ENCODE results near the gene SORCS2.

The SORCS2 gene

GRCh38 chr4:7147661-7148310, 44.6 kb upstream of the SORCS2 start:
- H3K27me3 ChIP-seq (ENCODE audit: insufficient read depth, insufficient read length), result no peaks in the 10 kb centered on the region
- DNase-seq (ENCODE audit: low read depth, low spot score), result no peak

GRCh38 chr4:7148337-7148736, 44.0 kb upstream of the SORCS2 start:
- no peak for TF ChIP-seq YY1 (IDR thresholded peaks at IDR 0.05; ENCODE audit: insufficient read depth, insufficient read length)
- no peak for TF ChIP-seq ZNF274 (IDR thresholded peaks at IDR 0.05; ENCODE audit: low read depth, low read length)
- no peak for TF ChIP-seq SUZ12 (IDR thresholded peaks at IDR 0.05; ENCODE audit: extremely low read depth, insufficient read depth, insufficient read length)
- no peaks in the 10 kb centered on the region for H3K27me3 ChIP-seq (ENCODE audit: insufficient read depth, insufficient read length)
- DNase-seq (ENCODE audit: low read depth, low spot score), result no peak

More at GRCh38 chr4:7147661-7148310, 44.6 kb upstream of the SORCS2 start:
- H3K9me3 ChIP-seq (ENCODE audit: insufficient read depth, low read length), result no peaks in the 10 kb centered on the region
- H3K4me1 ChIP-seq (ENCODE audit: insufficient read depth, insufficient read length), result no peaks in the 10 kb centered on the region
- no peaks in the 10 kb centered on the region for H3K36me3 ChIP-seq (ENCODE audit: insufficient read depth, insufficient read length, low read length)
- no peak for TF ChIP-seq YY1 (IDR thresholded peaks at IDR 0.05; ENCODE audit: insufficient read depth, insufficient read length)
- no peak for TF ChIP-seq SUZ12 (IDR thresholded peaks at IDR 0.05; ENCODE audit: extremely low read depth, insufficient read depth, insufficient read length)
- no peak for TF ChIP-seq ZNF274 (IDR thresholded peaks at IDR 0.05; ENCODE audit: low read depth, low read length)
- no peak overlapping the region for H3K9ac ChIP-seq (ENCODE audit: insufficient read length, low read depth)
- no peak overlapping the region for H3K4me3 ChIP-seq (ENCODE audit: insufficient read length, low read depth)

GRCh38 chr4:7150036-7150635, 42.2 kb upstream of the SORCS2 start:
- no peak for DNase-seq (ENCODE audit: low read depth, low spot score)
- H3K4me1 ChIP-seq (ENCODE audit: insufficient read depth, insufficient read length), result no peaks in the 10 kb centered on the region
- H3K9ac ChIP-seq (ENCODE audit: insufficient read length, low read depth), result no peak overlapping the region
- no peaks in the 10 kb centered on the region for H3K27me3 ChIP-seq (ENCODE audit: insufficient read depth, insufficient read length)
- TF ChIP-seq YY1 (IDR thresholded peaks at IDR 0.05; ENCODE audit: insufficient read depth, insufficient read length) (no peak), SUZ12 (IDR thresholded peaks at IDR 0.05; ENCODE audit: extremely low read depth, insufficient read depth, insufficient read length) (no peak), ZNF274 (IDR thresholded peaks at IDR 0.05; ENCODE audit: low read depth, low read length) (no peak)
- no peaks in the 10 kb centered on the region for H3K36me3 ChIP-seq (ENCODE audit: insufficient read depth, insufficient read length, low read length)
- H3K4me3 ChIP-seq (ENCODE audit: insufficient read length, low read depth), result no peak overlapping the region
- H3K9me3 ChIP-seq (ENCODE audit: insufficient read depth, low read length), result no peaks in the 10 kb centered on the region

More at GRCh38 chr4:7148337-7148736, 44.0 kb upstream of the SORCS2 start:
- H3K9ac ChIP-seq (ENCODE audit: insufficient read length, low read depth), result no peak overlapping the region
- H3K4me1 ChIP-seq (ENCODE audit: insufficient read depth, insufficient read length), result no peaks in the 10 kb centered on the region
- H3K4me3 ChIP-seq (ENCODE audit: insufficient read length, low read depth), result no peak overlapping the region
- no peaks in the 10 kb centered on the region for H3K9me3 ChIP-seq (ENCODE audit: insufficient read depth, low read length)
- H3K36me3 ChIP-seq (ENCODE audit: insufficient read depth, insufficient read length, low read length), result no peaks in the 10 kb centered on the region

GRCh38 chr4:7151668-7152227, 40.6 kb upstream of the SORCS2 start:
- no peak for DNase-seq (ENCODE audit: low read depth, low spot score)
- TF ChIP-seq YY1 (IDR thresholded peaks at IDR 0.05; ENCODE audit: insufficient read depth, insufficient read length) (no peak), ZNF274 (IDR thresholded peaks at IDR 0.05; ENCODE audit: low read depth, low read length) (no peak), SUZ12 (IDR thresholded peaks at IDR 0.05; ENCODE audit: extremely low read depth, insufficient read depth, insufficient read length) (no peak)
- Histone ChIP-seq H3K4me1 (ENCODE audit: insufficient read depth, insufficient read length) (peaks cover 3% of the 10 kb centered on the region), H3K4me3 (ENCODE audit: insufficient read length, low read depth) (no peak overlapping the region), H3K36me3 (ENCODE audit: insufficient read depth, insufficient read length, low read length) (no peaks in the 10 kb centered on the region), H3K9me3 (ENCODE audit: insufficient read depth, low read length) (no peaks in the 10 kb centered on the region), H3K9ac (ENCODE audit: insufficient read length, low read depth) (no peak overlapping the region), H3K27me3 (ENCODE audit: insufficient read depth, insufficient read length) (no peaks in the 10 kb centered on the region)

GRCh38 chr4:7153711-7154110, 38.6 kb upstream of the SORCS2 start:
- no peaks in the 10 kb centered on the region for H3K9me3 ChIP-seq (ENCODE audit: insufficient read depth, low read length)
- no peak overlapping the region for H3K9ac ChIP-seq (ENCODE audit: insufficient read length, low read depth)
- no peaks in the 10 kb centered on the region for H3K36me3 ChIP-seq (ENCODE audit: insufficient read depth, insufficient read length, low read length)
- TF ChIP-seq SUZ12 (IDR thresholded peaks at IDR 0.05; ENCODE audit: extremely low read depth, insufficient read depth, insufficient read length), result no peak
- TF ChIP-seq ZNF274 (IDR thresholded peaks at IDR 0.05; ENCODE audit: low read depth, low read length), result no peak
- no peaks in the 10 kb centered on the region for H3K27me3 ChIP-seq (ENCODE audit: insufficient read depth, insufficient read length)
- peaks cover 3% of the 10 kb centered on the region for H3K4me1 ChIP-seq (ENCODE audit: insufficient read depth, insufficient read length)
- H3K4me3 ChIP-seq (ENCODE audit: insufficient read length, low read depth), result no peak overlapping the region
- no peak for DNase-seq (ENCODE audit: low read depth, low spot score)

GRCh38 chr4:7154351-7154981, 37.9 kb upstream of the SORCS2 start:
- Histone ChIP-seq H3K27me3 (ENCODE audit: insufficient read depth, insufficient read length) (no peaks in the 10 kb centered on the region), H3K4me3 (ENCODE audit: insufficient read length, low read depth) (no peak overlapping the region), H3K4me1 (ENCODE audit: insufficient read depth, insufficient read length) (peaks cover 3% of the 10 kb centered on the region), H3K36me3 (ENCODE audit: insufficient read depth, insufficient read length, low read length) (no peaks in the 10 kb centered on the region), H3K9ac (ENCODE audit: insufficient read length, low read depth) (no peak overlapping the region), H3K9me3 (ENCODE audit: insufficient read depth, low read length) (no peaks in the 10 kb centered on the region)
- no peak for DNase-seq (ENCODE audit: low read depth, low spot score)
- no peak for TF ChIP-seq YY1 (IDR thresholded peaks at IDR 0.05; ENCODE audit: insufficient read depth, insufficient read length)
- TF ChIP-seq ZNF274 (IDR thresholded peaks at IDR 0.05; ENCODE audit: low read depth, low read length), result no peak
- TF ChIP-seq SUZ12 (IDR thresholded peaks at IDR 0.05; ENCODE audit: extremely low read depth, insufficient read depth, insufficient read length), result no peak

- Histone ChIP-seq H3K9ac (ENCODE audit: insufficient read length, low read depth) (no peak overlapping the region), H3K36me3 (ENCODE audit: insufficient read depth, insufficient read length, low read length) (no peaks in the 10 kb centered on the region), H3K4me1 (ENCODE audit: insufficient read depth, insufficient read length) (peaks cover 3% of the 10 kb centered on the region), H3K9me3 (ENCODE audit: insufficient read depth, low read length) (no peaks in the 10 kb centered on the region), H3K27me3 (ENCODE audit: insufficient read depth, insufficient read length) (no peaks in the 10 kb centered on the region), H3K4me3 (ENCODE audit: insufficient read length, low read depth) (no peak overlapping the region)
- TF ChIP-seq SUZ12 (IDR thresholded peaks at IDR 0.05; ENCODE audit: extremely low read depth, insufficient read depth, insufficient read length), result no peak
- TF ChIP-seq YY1 (IDR thresholded peaks at IDR 0.05; ENCODE audit: insufficient read depth, insufficient read length), result no peak
- no peak for TF ChIP-seq ZNF274 (IDR thresholded peaks at IDR 0.05; ENCODE audit: low read depth, low read length)
- no peak for DNase-seq (ENCODE audit: low read depth, low spot score)
Measured at GRCh38 chr4:7155590-7156071, 36.7 kb upstream of the SORCS2 start.
